ENCODE measurements around the gene CASP2. TPM values are rescaled to one million over a fixed set of nuclear protein-coding genes. Genes with fewer than 3 reads are reported as not detected.

The CASP2 gene
- 14.4 TPM in 2 replicates for total RNA-seq

DNA sequence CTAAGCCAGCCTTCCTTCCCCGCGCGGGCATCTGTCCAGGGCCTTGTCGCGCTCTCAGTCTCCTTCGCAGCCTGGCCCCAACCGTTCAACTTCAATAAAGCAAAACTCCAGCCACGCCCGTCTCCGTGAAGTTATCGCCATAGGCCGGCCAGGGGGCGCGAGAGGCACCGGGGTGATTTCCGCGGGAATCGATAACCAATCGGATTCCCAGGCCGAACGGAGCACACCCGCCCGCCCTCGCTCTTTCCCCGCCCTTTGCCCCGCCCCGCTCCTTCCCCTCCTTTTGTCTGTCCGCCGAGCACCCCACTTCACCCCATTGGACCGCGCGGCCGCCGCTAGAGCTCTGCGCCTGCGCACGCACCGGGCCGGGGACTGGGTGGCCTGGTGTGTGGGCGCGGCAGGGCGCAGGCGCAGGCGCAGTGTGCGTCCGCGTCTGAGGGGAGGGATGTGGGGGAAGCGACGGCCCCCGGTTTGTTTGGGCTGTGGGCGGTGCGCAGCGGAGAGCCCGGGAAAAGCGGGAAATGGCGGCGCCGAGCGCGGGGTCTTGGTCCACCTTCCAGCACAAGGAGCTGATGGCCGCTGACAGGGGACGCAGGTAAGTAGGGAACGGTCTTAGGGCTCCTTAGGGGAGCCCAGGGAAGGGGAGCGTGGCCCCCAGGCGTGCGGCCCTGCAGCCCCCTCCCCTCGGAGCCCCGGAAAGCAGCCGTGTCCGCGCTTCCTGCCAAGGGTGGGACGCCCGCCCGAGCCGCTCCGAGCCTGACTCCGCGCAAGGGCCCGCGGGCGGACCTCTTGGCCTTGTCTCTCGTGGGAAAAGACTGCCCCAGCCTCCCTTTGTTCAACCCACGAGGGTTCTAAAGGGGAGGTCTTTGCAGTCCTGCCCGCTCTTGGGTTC lies at the start of gene CASP2:
Gene CASP2, plus strand, starts transcription at position 417 of the 892 bp plus-strand sequence. Its CDS starts 105 bp downstream, at position 522.

GRCh38 chr7:143263266-143264195 lies 24.6 kb upstream of the CASP2 start, which contains the start of gene GSTK1:
GSTK1 (plus strand) TSS chr7:143263441; CDS start chr7:143263514, 73 bp downstream.

DNA sequence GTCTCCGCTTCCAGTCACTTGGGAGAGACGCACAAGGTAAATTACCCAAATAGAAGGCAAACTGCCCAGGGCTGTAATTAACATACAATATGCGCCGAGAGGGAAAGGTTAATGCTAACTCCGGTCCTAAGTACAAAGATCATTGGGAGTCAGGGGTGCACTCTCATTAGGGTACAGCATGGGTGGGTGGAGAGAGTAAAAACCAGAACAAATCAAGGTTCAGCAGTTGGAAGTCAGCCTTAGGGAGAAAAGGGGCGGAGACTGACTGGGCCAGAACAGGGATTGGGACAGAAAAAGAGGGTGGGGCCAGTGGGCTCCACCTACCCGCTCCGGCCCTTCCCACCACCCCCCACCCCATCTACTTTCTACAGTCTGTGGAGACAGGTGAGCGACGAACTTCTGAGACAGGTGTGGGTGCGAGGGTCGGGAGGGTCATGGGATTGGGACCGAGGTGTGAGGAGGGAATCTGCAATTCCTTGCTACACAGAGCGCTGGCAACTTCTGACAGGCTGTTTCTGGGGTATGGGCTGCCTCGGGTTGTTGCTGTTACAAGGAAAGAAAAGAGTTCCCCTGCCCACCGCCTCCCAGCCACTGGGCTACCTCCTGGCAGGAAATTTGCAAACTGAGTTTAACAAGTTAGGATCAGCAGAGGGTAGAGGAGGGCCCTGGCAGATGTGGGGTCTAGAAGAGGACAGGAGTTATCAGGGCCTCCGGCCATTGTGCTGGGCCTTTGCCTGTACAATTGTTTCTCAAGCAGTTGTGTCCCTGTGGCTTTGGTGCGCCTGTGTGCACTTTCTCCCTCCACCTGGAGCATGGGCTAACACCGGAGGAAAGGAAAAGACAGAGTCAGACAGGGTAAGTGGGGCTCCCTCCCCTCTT lies 3.3 kb upstream of the CASP2 start, which contains the start of gene TMEM139:
Gene TMEM139, plus strand, starts transcription at position 368 of the 879 bp plus-strand sequence. CDS start 1,000 bp downstream, outside the sequence.

DNA sequence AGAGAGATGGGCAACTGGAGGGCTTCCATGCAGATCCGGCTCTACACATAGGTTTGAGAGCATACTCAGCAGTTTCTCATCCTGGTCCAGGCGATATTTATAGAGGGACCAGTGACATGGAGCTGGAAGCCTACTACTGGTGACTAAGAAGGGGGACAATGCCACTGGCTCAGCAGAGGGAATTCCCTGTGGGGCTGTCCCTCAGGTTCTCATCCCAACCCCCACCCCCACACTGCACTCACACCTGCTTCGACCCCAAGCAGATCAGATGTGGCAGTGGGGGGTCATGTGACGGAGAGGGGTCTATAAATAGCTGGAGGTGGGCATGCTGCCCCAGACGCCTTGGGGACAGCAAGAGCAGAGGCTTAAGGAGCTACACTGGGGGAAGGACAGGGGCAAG lies 27.6 kb downstream of the CASP2 start, which contains the start of gene CLCN1:
Gene CLCN1, plus strand, starts transcription at position 336 of the 400 bp plus-strand sequence. CDS start 102 bp downstream, outside the sequence.

Other genes starting within 250 kb of the CASP2 start
- not detected in 2 replicates for gene OR6V1, start 236.0 kb upstream of the CASP2 start, total RNA-seq
- not detected in 2 replicates for gene PIP, start 156.3 kb upstream of the CASP2 start, total RNA-seq
- gene TAS2R39, start 104.9 kb upstream of the CASP2 start, total RNA-seq: not detected in 2 replicates
- gene TAS2R40, start 66.3 kb upstream of the CASP2 start, total RNA-seq: not detected in 2 replicates
- gene GSTK1, start 24.9 kb upstream of the CASP2 start, total RNA-seq: 82.7 and 96.0 TPM in 2 replicates
- gene TMEM139, start 3.4 kb upstream of the CASP2 start, total RNA-seq: 3.2 and 8.7 TPM in 2 replicates
- 0.21 TPM in 1 of 2 replicates, not detected in the other for gene CLCN1, start 27.8 kb downstream of the CASP2 start, total RNA-seq
- 0.35 and 0.56 TPM in 2 replicates for gene FAM131B, start 74.4 kb downstream of the CASP2 start, total RNA-seq
- 80.0 and 105 TPM in 2 replicates for gene ZYX, start 93.0 kb downstream of the CASP2 start, total RNA-seq
- gene EPHA1, start 120.5 kb downstream of the CASP2 start, total RNA-seq: 74.0 and 87.5 TPM in 2 replicates
- gene TAS2R60, start 155.1 kb downstream of the CASP2 start, total RNA-seq: not detected in 2 replicates
- not detected in 2 replicates for gene TAS2R41, start 189.5 kb downstream of the CASP2 start, total RNA-seq

All from airway epithelial cell (primary cell).